Calu3 (cell line): ENCODE results near the gene ELAVL3. TPM values are rescaled to one million over a fixed set of nuclear protein-coding genes. Genes with fewer than 3 reads are reported as not detected.
"Not testable (repeated sequence)": the region's sequence is repeated elsewhere in the genome, so short reads cannot be mapped to it uniquely, and the experiment has no call there.

Experiments
- BruUV-seq: library from RNA; stranded (reverse); fragments of 400-500 nt; replicated peaks from 2 replicates; lab custom pipeline; 2021; lab: Mats Ljungman, UMichigan
- CTCF ChIA-PET: fragments of 300-600 bp; sonication (Branson Sonifier 250); formaldehyde crosslinking; loops from one replicate; lab custom pipeline; 2022; ENCODE audit warnings: antibody characterized with exemption; lab: Charles Lee
- DNase-seq: peaks from one replicate; pipeline ENCODE4 v3.0.0; 2022
- H3K27ac Mint-ChIP-seq: one replicate; pipeline ENCODE4 v1.8.0; 2022; ENCODE audit warnings: mixed read lengths; ENCODE audit not compliant: unreplicated experiment
- H3K27me3 Mint-ChIP-seq: one replicate; pipeline ENCODE4 v1.8.0; 2022; ENCODE audit warnings: mixed read lengths; ENCODE audit not compliant: unreplicated experiment
- H3K36me3 Mint-ChIP-seq: one replicate; pipeline ENCODE4 v1.8.0; 2022; ENCODE audit warnings: mild to moderate bottlenecking, moderate library complexity, mixed read lengths; ENCODE audit not compliant: insufficient read depth, unreplicated experiment
- H3K4me1 Mint-ChIP-seq: one replicate; pipeline ENCODE4 v1.8.0; 2022; ENCODE audit warnings: mild to moderate bottlenecking, low read depth, mixed read lengths; ENCODE audit not compliant: unreplicated experiment
- H3K4me3 Mint-ChIP-seq: one replicate; pipeline ENCODE4 v1.8.0; 2022; ENCODE audit warnings: mild to moderate bottlenecking, low read depth, moderate library complexity, mixed read lengths; ENCODE audit not compliant: unreplicated experiment
- H3K9me3 Mint-ChIP-seq: one replicate; pipeline ENCODE4 v1.8.0; 2022; ENCODE audit warnings: low read depth, mixed read lengths; ENCODE audit not compliant: unreplicated experiment
- CTCF ChIP-seq: fragments of 200-600 bp; IDR thresholded peaks from one replicate; pipeline ENCODE4 v1.8.0; 2022; ENCODE audit warnings: antibody characterized with exemption; ENCODE audit not compliant: unreplicated experiment
- intact Hi-C: fragments of 100-400 bp; cut with micrococcal nuclease; formaldehyde crosslinking; loops from one replicate; pipeline ENCODE4 v1.10.0; 2022; ENCODE audit not compliant: unreplicated experiment
- total RNA-seq: library from RNA; stranded (reverse); gene quantifications from 2 replicates; pipeline ENCODE4 v1.2.3, GENCODE V29; 2022

ELAVL3 gene
- total RNA-seq, 1 experiment from 2014 or later: not detected

- intact Hi-C loops: no loop called here
- DNase-seq: no peak
- no peaks in the 10 kb centered on the region for H3K4me1 Mint-ChIP-seq
- no peak for TF ChIP-seq CTCF
- no peaks in the 10 kb centered on the region for H3K27me3 Mint-ChIP-seq
- H3K4me3 Mint-ChIP-seq: no peak overlapping the region
- CTCF ChIA-PET: no interaction called here
- no peak overlapping the region for H3K27ac Mint-ChIP-seq
- H3K36me3 Mint-ChIP-seq: peaks cover 19% of the 10 kb centered on the region
- H3K9me3 Mint-ChIP-seq: no peaks in the 10 kb centered on the region
- BruUV-seq: no TSS peak
Observed at GRCh38 chr19:11408591-11408990, 72.3 kb downstream of the ELAVL3 start.

- H3K9me3 Mint-ChIP-seq, DNase-seq, H3K4me3 Mint-ChIP-seq, H3K4me1 Mint-ChIP-seq, H3K27me3 Mint-ChIP-seq, CTCF ChIA-PET, H3K27ac Mint-ChIP-seq, intact Hi-C loops, BruUV-seq: not testable (repeated sequence)
- H3K36me3 Mint-ChIP-seq: peaks cover 19% of the 10 kb centered on the region
Observed at GRCh38 chr19:11406703-11407236, 74.1 kb downstream of the ELAVL3 start.

GRCh38 chr19:11405846-11406643 lies 74.8 kb downstream of the ELAVL3 start:
- no peak for DNase-seq
- Mint-ChIP-seq H3K36me3 (peaks cover 20% of the 10 kb centered on the region), H3K9me3 (no peaks in the 10 kb centered on the region), H3K27me3 (no peaks in the 10 kb centered on the region), H3K4me1 (no peaks in the 10 kb centered on the region), H3K27ac (no peak overlapping the region), H3K4me3 (no peak overlapping the region)
- CTCF ChIA-PET: interaction anchor here (0.6 kb wide), 1 partner anchor 125 kb away, joined by 4 read pairs; no protein-coding TSS in a partner anchor
- intact Hi-C loops: no loop called here
- BruUV-seq: no TSS peak
- TF ChIP-seq CTCF: no peak

- intact Hi-C loops: no loop called here
- no peak overlapping the region for H3K27ac Mint-ChIP-seq
- H3K27me3 Mint-ChIP-seq: no peaks in the 10 kb centered on the region
- no peaks in the 10 kb centered on the region for H3K9me3 Mint-ChIP-seq
- H3K4me3 Mint-ChIP-seq: no peak overlapping the region
- no peak for TF ChIP-seq CTCF
- CTCF ChIA-PET: no interaction called here
- no peaks in the 10 kb centered on the region for H3K4me1 Mint-ChIP-seq
- H3K36me3 Mint-ChIP-seq: peaks cover 33% of the 10 kb centered on the region
- no peak for DNase-seq
- no TSS peak for BruUV-seq
Observed at GRCh38 chr19:11404588-11405222, 76.1 kb downstream of the ELAVL3 start.
